Stimulated activated naive CD8-positive, alpha-beta T cell treated with anti-CD3 and anti-CD28 coated beads, Interleukin-15, Interleukin-2, amounts not matched to agents 100 U/mL and 50 U/mL, for 24 hours (primary cell): Measurements from ENCODE around the gene ITGA8.

Experiments
- ATAC-seq: fragments of 150-1000 bp; cut with Tn5 transposase; one replicate; pipeline ENCODE4 v1.10.0; 2021
- DNase-seq: peaks from one replicate; pipeline ENCODE4 v3.0.0; 2021

The ITGA8 gene

DNA sequence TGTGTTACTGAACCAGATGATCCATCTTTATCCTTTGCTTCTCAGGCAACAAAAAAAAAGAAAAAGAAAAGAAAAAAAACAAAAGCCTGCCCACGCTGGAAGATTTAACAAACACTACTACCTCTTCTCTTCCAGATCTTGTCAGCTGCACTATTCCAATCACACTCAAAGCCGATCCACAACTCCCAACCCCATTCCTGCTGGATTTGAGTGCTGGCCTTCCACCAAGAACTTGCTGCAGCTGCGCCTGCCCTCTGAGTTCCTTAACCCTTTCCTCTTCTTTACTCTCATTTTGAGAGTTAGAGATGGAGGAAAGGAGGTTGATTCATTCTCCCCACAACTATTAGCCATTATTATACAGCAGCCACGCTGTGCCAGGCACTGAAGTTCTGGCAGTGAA is 16.0 kb upstream of the ITGA8 start:
- DNase-seq (no peak), ATAC-seq (no peak)

DNA sequence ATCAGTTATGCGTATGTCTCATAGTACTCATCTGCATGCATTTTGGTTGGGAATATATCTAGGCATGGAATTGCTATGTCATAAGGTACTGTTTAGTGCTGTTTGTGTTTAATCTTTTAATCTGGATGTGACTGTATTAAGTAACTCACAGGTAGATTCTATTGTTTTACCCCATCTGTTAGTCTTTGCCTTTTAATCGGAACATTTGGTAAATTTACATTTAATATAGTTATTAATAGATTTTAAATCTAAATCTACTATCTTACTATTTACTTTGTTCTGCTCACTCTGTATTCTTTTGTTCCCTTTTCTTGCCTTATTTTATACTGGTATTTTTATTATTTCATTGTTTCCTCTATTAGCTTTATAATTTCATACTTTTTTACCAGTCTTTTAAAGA is 10.6 kb upstream of the ITGA8 start:
- no peak for ATAC-seq
- no peak for DNase-seq

DNA sequence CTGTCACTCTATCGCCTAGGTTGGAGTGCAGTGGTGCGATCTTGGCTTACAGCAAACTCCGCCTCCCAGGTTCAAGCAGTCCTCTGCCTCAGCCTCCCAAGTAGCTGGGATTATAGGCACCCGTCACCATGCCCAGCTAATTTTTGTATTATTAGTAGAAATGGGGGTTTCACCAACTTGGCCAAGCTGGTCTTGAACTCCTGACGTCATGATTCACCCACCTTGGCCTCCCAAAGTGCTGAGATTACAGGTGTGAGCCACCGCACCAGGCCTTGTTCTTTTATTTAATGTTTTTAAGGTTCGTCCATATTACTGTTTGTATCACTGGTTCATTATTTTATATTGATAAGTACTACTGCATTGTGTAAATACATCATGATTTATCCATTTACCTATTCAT is 10.2 kb upstream of the ITGA8 start:
- ATAC-seq (no peak), DNase-seq (no peak)

DNA sequence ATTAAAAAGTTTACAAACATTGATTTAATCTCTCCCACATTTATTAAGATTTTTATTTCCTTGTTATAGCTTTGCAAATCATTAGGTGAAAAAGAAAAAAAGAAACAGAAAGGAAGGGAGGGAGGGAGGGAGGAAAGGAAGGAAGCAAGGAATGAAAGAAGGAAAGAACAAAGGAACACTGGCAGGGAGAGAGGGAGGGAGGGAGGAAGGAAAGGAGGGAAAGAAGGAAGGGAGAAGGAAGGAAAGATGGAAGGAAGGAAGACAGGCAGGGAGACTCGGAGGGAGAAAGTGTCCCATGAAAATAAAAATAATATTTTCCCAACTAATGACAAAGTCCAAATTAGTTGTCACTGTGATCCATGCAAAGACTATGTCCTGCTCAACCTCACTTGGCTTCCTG is 6.3 kb upstream of the ITGA8 start:
- DNase-seq (no peak), ATAC-seq (no peak)

DNA sequence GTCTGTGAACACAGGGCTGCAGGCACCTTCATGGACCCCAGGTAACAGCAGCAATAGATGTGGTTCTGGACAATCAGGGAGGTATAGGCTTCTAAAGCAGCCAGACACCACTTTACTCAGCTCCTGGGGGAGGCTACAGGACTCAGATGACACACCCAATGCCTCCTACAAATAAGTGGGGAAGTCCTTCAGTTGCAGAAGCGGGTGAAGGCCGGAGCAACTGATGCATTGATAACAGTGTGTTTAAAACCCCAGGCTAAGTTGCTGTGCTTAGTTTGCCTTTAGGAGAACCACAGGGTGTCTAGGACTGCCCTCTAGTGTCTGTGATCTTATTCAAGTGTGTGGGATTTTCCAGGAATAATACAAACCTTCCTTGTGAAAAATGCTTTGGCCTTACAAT is 5.9 kb upstream of the ITGA8 start:
- DNase-seq (no peak), ATAC-seq (no peak)

DNA sequence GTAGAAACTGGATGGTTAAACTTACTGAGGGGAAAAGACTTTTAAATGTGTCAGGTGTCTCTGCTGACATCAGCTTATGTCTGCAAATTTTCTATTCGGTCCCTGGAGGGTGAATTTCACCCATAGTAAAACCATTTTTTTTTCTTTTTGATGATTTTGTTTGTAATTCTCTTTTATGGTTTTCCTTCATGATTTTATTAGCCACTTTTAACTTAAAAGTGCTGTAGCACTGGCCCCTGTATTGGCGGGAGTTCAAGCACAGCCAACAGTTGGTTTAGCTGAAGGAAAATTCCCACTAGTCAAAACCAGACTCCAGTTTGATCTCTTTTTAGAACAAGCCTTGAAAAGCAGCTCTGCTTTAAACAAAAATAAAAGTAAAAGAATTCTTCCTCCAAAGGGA is 5.0 kb upstream of the ITGA8 start:
- no peak for ATAC-seq

DNA sequence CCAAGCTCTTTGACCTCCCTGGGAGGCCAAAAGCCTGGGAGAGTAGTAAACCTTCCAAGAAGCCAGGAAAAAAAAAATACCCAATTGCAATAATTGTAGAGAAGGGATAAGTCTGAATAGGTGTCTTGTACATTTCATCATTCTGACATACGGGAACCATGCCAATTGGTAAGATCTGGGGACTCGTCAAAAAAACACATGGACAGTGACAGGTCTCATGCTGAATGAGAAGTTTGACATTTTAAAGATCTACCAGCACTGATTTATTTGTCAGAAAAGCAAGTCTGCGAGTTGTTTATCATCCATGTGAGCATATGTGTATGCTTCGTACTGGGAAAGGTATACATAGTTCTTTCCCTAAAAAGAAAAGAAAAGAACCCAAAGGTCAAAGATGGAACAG is 4.1 kb upstream of the ITGA8 start:
- no peak for ATAC-seq
- DNase-seq = no peak

More for the DNA sequence above, 5.0 kb upstream of the ITGA8 start:
- no peak for DNase-seq

DNA sequence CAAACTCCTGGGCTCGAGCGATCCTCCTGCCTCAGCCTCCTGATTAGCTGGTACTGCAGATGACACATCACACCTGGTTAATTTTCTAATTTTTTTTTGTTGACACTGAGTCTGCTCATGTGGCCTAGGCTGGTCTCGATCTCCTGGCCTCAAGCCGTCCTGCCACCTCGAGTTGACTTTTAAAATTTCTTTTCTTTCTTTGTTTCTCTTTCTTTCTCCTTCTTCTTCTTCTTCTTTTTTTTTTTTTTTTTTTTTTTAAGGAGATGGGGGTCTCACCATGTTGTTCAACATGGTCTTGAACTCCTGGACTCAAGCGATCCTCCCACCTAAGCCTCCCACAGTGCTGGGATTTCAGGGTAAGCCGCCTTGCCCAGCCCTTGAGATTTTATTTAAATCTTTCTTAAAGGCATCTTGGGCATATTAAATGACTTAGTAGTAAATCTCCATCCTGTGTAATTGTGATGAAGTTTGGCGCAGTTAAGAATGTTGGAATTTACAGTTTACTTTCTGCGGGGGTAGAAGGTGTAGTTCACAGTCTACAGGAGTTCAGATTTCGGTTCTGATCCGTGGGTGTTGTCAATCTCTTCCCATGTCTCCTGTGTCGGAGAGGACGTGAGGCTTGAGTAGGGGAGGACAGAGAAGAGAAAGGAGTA is 1.0 kb upstream of the ITGA8 start:
- DNase-seq (no peak), ATAC-seq (no peak)

DNA sequence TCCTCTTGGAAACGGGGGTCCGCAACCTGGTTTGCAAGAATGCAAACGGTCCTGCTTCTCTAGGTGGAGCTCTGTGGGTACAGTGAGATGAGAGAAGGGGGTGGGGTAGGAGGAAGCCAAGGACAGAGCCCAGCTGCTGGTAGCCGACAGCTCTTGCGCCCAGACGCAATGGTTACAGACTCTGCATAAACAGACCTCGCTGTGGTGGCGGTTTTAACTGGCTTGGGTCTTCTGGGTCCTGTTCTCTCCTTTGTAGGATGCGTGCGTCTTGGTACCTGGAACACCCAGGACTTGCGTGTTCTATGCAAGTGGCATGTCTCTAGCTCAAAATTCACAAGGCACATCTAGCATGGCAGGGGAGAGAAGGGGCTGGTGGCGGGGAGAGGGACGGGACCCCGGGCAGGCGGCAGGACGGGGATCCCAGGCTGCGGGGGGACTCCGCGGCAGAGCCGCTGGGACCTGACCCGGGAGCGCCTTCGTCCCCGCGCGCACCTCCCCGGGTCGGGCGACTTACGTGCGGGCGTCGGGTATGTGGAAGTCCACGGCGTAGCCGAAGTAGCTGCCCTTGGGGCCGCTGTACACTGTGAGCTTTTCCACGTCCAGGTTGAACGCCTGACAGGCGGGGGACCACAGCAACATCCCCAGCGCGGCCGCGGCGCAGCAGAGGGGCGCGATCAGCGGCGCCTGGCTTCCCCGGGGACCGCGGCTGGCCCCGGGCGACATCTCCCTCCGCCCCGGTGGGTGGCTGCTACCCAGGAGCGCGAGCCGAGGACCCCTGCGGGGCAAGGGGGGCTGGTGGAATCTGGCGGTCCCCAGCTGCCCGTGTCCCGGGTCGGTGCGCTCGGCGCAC is 448 bp downstream of the ITGA8 start:
- ATAC-seq (peak; percentile 23), DNase-seq (no peak)

DNA sequence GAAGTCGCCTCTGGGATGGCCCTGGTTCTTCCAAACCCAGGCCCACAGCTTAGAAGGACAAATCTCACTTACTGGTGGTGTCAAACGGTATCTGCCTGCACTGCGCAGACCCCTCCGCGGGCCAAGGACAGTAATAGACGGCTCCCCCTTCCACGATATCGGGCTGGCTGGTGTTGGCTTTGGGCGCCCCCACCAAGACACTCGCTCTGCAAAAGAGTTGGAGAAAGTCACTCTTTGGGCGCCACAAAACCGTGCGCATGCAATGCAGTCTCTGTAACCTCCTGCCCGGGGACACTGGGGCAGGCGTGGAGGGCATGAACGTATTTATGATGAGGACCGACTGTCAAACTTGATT is 1.1 kb downstream of the ITGA8 start:
- ATAC-seq (no peak), DNase-seq (no peak)

DNA sequence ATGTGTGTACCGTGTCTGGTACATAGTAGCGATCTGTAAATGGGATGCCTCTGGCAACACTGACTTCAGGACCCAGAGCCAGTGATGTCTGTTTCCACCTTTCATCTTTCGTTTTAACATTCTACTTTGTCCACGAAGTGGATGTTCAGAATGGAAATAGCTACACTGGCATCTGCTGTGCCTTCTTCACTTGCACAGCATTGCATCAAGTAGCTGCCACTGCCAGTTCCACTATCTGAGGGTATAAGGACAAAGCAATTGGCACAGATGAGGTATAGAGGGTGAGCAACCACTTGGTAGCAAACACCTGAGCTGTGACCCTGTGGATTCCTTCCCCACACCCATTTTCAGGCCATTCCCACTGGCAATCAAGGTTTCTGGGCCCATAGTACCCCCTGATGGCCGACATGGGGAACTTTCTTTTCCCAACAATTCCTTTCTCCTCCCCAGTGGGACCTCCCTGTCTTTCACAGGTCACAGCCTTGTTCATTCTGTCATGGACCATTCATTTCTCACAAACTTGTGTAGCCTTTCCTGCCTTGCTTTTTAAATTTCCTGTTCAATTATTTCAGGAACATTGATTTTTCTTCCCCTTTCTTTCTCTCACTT is 4.0 kb downstream of the ITGA8 start:
- no peak for DNase-seq
- no peak for ATAC-seq

DNA sequence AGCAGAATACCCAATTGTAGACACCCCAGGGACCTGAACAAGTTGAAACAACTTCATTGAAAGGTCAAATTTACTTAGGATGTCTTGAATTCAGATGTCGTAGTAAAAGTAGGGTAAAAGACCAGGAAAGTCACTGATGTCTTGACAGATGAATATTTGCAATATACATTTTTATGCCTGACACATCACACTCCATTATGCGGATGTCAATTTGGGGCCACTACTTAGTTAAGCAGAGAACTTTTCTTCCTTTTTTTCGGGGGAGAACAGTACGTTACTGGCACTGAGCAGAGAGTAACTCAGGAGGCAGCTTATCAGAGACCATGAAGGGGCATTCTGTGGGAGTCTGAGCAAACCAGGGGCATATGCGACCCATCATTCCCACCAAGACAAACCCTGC is 4.9 kb downstream of the ITGA8 start:
- ATAC-seq = no peak
- DNase-seq = no peak

DNA sequence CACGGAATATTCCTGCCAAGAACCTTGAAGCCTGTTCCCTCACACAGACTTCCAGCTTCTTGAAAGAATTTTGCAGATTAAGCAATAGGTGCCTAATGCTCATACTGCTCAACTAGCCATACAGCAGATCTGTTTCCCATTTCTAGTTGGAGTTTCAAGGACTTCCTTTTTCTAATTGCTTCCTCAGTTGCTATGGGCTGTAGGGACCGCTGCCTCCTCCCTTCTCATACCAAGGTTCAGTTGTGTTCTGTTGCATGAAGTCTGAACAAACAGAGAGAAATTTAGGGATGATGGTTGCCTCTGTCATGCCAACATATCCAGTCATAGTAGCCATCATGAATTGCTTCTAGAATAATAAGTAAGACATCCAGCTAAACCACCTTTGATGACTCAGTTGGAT is 6.8 kb downstream of the ITGA8 start:
- DNase-seq = no peak
- no peak for ATAC-seq

DNA sequence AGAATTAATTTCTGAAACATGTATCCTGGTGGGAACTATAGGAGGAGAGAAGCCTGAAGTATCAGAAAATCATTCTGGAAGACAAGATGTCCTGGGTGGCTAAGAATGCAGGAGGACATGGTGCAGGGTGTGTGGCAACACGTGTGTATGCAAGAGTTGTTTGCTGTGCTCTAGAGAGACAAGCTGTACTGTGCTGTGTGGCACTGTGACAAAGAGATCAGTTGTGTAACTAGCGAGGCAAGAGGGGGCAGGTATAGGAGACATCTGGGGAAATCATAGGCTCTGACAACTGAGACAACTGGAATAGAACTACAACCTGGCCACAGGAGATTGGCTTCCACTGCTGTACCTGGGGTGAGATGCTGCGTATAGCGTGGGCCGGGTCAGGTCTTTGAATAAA is 9.3 kb downstream of the ITGA8 start:
- ATAC-seq = no peak
- DNase-seq = no peak

DNA sequence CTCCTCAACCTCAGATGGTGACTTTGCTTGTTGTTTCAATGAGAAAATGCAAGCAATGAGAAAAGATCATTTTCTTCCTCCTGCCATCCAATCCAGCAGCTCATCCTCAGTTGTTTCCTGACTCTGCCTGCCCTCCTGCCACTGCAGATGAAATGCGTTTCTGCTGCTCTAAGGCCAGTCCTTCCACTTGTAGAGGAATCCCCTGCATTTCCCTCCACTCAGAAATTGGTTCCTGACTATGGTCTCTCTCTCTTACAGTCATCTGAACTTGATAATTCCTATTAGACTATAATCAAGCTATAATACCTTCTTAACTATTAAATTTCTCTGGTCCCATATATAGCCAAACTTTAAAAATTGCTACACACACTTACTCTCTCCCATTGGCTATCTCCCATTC is 14.4 kb downstream of the ITGA8 start:
- DNase-seq (no peak), ATAC-seq (no peak)

DNA sequence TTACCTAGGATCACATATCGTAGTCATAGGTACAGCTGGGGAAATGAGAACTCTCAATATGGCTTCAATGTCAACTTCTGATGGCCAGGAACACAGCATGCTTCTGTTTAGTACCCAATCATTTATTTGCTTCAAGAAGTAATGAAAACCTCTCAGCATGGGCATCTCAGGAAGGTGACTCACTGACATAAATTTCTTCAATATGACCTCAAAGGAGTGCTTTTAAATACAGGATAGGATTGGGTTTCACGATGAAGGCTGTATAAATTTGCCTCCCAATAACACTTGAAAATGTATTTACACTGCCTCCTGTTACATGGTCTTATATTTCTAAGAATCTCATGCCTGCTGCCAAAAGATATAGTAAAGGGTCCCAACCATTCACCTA is 15.1 kb downstream of the ITGA8 start:
- DNase-seq = no peak
- ATAC-seq = no peak

DNA sequence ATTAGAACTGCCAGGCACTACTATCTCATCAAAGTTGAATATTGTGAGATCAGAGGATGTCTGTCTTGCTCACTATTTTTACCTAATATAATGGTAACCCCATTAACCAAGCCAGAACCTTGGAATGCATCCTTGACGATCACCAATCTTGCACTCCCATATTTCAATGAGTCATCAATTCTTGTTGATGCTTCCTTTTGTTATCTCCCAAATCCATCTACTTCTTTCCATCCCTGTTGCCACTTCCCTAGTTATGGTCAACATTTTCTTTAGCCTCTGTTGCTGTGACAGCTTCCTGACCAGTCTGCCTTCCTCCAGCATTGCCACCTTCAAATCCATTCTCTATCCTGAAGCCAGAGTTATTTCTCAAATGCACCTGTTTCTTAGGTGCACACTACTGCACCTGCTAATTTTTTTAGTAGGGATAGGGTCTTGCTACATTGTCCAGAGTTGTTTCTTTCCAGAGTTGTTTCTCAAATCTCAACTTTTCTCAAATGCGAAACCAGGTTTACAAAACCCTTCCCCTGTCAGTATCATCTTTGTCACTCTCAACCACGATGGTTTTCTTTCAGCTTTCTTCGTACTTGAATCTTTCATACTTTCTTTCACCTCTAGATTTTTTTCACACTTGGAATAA is 15.7 kb downstream of the ITGA8 start:
- ATAC-seq (no peak), DNase-seq (no peak)

DNA sequence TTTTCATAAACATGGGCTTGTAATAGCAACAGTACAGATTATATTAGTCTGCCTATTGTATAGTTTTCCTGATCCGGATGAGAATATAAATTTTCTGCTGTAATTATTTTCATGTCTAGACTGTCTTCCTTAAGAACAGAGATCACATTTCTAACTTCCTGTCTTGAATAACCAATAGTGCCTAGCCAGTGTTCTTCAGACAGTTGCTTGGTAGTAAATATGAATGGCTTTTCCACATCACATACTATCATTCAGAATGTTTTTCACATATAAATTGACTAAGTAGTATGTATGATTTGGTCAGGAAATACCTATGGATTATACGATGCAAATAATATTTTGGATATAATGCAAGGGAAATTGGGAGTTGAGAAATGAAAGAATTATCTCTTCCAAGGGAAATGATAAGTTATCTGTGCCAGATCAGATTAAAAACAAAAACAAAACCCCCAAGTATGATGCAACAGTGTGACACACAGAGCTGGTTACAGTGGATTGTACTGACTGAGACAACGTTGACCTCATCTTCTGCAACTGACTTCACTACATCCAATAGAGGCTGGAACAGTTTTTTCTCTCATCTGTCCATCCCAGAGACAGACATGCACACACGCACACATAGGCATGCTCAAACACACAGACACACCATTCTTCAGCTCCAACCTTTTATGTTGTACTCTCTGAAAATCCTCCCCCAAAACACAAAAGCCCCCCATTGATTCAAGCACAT is 16.4 kb downstream of the ITGA8 start:
- no peak for DNase-seq
- ATAC-seq = no peak

DNA sequence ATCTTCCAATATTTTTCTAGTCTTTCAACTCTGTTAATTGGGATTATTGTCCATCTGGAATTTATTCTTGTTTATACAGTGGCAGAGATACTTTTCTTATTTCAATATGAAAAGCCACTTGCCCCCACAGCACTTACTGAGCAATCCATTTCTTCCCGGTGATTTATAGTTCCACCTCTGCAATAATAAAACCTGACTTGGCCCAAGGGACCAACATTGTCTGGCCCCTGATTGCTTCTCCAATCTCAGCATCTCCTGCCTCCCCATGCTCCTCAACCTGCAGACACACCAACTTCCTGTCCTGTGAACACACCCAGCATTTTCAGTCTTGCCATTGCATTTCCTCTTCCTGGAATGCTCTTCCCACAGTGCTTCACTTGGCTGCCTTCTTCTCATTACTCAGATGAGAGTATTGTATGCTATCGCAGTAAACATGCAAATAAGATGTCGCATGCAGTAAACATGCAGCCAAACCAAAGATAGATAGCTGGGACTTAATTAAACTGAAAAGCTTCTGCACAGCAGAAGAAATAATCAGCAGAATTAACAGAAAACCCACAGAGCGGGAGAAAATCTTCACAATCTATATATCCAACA is 19.5 kb downstream of the ITGA8 start:
- DNase-seq (no peak), ATAC-seq (no peak)

DNA sequence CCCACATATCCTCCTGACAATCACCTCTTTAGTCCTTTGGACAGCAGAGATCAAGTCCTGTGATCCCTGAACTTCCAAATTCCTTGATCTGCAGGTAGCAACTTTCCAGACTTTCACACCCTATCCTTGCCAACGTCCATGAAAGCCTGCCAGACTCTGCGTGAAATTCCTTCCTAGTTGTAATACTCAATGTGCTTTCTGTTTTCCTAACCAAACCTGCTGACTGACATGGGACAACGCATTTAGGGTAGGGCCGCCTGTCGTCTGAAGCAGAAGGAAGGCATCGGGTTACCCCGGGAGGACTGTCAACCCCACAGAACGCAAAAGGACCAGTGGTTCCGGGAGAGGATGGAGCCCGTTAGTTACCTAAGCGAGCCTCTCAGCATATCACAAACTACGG is 23.9 kb downstream of the ITGA8 start:
- DNase-seq (no peak), ATAC-seq (no peak)

DNA sequence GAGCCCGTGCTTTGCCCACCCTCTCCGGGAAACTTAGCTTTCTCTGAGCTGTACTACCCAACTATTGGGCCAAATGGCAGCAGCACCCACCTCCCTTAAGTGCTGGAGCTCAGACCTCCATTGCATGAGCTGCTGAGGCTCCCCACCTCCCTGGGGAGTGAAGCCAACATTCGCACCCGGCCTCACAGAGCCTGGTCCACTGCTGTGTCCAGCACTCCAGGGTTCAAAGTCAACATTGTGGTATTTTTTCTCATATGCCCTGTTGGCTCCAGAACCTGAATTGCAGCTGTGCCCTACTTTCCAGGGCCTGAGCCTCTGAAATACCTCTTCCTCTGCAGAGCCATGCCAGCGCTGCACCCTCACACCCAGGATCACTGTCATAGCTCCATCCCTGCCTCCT is 29.7 kb downstream of the ITGA8 start:
- no peak for DNase-seq
- ATAC-seq = no peak

DNA sequence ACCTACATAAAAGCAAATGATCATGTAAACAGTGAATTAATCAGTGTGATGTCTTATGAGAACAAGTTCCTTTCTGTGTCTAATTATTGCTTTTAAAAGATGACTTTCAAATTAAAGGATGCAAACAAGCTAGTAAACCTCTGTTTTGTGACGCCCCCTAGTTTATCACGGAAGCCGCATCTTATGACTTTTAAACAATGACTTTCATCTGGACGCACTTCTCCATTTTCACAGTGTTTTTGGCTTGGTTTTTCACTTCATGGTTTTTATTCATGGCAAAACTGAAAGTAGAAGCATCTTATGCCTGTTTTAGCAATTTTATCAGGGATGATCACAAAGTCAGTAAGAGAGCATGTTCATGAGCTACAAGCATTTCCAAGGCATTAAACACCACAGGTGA is 35.0 kb downstream of the ITGA8 start:
- DNase-seq = no peak
- ATAC-seq = no peak
